Measurements from ENCODE around the gene TRMT10B. TPM values are rescaled to one million over a fixed set of nuclear protein-coding genes. Genes with fewer than 3 reads are reported as not detected.
"Not testable (repeated sequence)": the region's sequence is repeated elsewhere in the genome, so short reads cannot be mapped to it uniquely, and the experiment has no call there.

The TRMT10B gene
- total and polyA plus RNA-seq, 7 donors: 1.8 to 9.7 (median 6.0) TPM

DNA sequence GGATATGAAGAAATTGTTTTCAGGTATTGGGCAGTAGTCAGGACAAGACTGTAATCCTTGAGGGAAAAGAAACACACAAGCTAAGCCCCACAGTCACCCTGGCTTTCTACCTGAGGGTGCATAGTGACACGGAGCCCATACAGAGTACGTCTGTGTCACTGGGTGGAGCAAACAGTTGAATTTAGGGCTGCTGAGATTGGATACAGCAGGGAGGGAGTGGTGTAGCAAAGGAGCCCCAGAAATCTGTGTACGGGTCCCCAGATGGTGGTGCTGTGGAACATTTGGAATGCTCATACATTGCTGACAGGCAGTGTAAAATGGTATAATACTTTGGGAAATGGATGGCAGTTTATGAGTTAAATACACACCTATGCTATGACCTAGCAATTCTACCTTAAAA lies 5.1 kb downstream of the TRMT10B start:
- TF ChIP-seq, protein P1, sequence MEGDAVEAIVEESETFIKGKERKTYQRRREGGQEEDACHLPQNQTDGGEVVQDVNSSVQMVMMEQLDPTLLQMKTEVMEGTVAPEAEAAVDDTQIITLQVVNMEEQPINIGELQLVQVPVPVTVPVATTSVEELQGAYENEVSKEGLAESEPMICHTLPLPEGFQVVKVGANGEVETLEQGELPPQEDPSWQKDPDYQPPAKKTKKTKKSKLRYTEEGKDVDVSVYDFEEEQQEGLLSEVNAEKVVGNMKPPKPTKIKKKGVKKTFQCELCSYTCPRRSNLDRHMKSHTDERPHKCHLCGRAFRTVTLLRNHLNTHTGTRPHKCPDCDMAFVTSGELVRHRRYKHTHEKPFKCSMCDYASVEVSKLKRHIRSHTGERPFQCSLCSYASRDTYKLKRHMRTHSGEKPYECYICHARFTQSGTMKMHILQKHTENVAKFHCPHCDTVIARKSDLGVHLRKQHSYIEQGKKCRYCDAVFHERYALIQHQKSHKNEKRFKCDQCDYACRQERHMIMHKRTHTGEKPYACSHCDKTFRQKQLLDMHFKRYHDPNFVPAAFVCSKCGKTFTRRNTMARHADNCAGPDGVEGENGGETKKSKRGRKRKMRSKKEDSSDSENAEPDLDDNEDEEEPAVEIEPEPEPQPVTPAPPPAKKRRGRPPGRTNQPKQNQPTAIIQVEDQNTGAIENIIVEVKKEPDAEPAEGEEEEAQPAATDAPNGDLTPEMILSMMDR (IDR thresholded peaks at IDR 0.05): no peak
- TF ChIP-seq EP300 (IDR thresholded peaks at IDR 0.05) (no peak), POLR2A (IDR thresholded peaks at IDR 0.05) (no peak), POLR2AphosphoS5 (IDR thresholded peaks at IDR 0.05) (no peak)
- H3K27ac ChIP-seq: no peak overlapping the region
- H3K4me1 ChIP-seq: peaks cover 0 to 20% (median 7%) of the 10 kb centered on the region in 4 donors
- no peak for DNase-seq
- H3K27me3 ChIP-seq: no peaks in the 10 kb centered on the region
- intact Hi-C loops (cut with DNase I): loop anchor here (10.0 kb wide), 2 partner anchors 274 to 606 kb away; partner anchors contain the start of gene POLR1E
- H3K4me3 ChIP-seq: no peak overlapping the region
- WGBS, 2 donors: 91 to 92% methylated on average over 3 of the region's 3 CpGs
- H3K9me3 ChIP-seq: no peaks in the 10 kb centered on the region
- peaks cover 0 to 10% (median 0%) of the 10 kb centered on the region in 4 donors for H3K36me3 ChIP-seq

GRCh38 chr9:37760416-37761161 lies 7.0 kb downstream of the TRMT10B start:
- Histone ChIP-seq H3K36me3 (peaks cover 0 to 22% (median 0%) of the 10 kb centered on the region in 4 donors), H3K4me1 (peaks cover 0 to 10% (median 0%) of the 10 kb centered on the region in 4 donors), H3K9me3 (no peaks in the 10 kb centered on the region), H3K27ac (no peak overlapping the region), H3K4me3 (no peak overlapping the region), H3K27me3 (no peaks in the 10 kb centered on the region)
- no peak for DNase-seq
- TF ChIP-seq POLR2AphosphoS5 (IDR thresholded peaks at IDR 0.05): no peak
- TF ChIP-seq, protein P1 (IDR thresholded peaks at IDR 0.05): no peak
- TF ChIP-seq EP300 (IDR thresholded peaks at IDR 0.05): no peak
- no peak for TF ChIP-seq POLR2A (IDR thresholded peaks at IDR 0.05)
- intact Hi-C loops (cut with DNase I): no loop called here
- WGBS, 2 donors: 91 to 93% methylated on average over 7 of the region's 7 CpGs

DNA sequence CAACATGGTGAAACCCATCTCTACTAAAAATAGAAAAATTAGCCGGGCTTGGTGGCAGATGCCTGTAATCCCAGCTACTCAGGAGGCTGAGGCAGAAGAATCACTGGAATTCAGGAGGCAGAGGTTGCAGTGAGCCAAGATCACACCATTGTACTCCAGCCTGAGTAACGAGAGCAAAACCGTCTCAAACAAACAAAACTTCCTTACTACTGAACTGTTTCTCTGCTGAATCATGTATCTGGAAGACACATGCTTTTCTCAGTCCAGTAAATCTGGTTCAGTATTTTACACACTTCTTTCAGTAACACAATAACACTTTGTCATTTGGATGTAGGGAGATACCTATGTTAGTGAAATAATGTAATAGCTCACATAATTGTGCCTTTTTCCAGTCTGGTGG lies 7.9 kb downstream of the TRMT10B start:
- Histone ChIP-seq H3K36me3 (peaks cover 0 to 22% (median 0%) of the 10 kb centered on the region in 4 donors), H3K27ac (peak overlapping the region in 2 of 4 donors; percentile 5 to 10), H3K9me3 (no peaks in the 10 kb centered on the region), H3K27me3 (no peaks in the 10 kb centered on the region), H3K4me3 (no peak overlapping the region), H3K4me1 (peaks cover 0 to 10% (median 0%) of the 10 kb centered on the region in 4 donors)
- no peak for TF ChIP-seq POLR2A (IDR thresholded peaks at IDR 0.05)
- TF ChIP-seq POLR2AphosphoS5 (IDR thresholded peaks at IDR 0.05): no peak
- TF ChIP-seq EP300 (IDR thresholded peaks at IDR 0.05): no peak
- TF ChIP-seq, protein P1 (IDR thresholded peaks at IDR 0.05): no peak
- 80 to 81% methylated on average over 3 of the region's 3 CpGs for WGBS, 2 donors
- no peak for DNase-seq
- intact Hi-C loops (cut with DNase I): no loop called here

GRCh38 chr9:37765263-37765662 lies 11.7 kb downstream of the TRMT10B start:
- DNase-seq; H3K27me3 ChIP-seq; H3K4me3 ChIP-seq; intact Hi-C loops (cut with DNase I); H3K9me3 ChIP-seq; H3K27ac ChIP-seq: not testable (repeated sequence)
- 90 to 96% methylated on average over 6 of the region's 6 CpGs for WGBS, 2 donors
- Histone ChIP-seq H3K4me1 (peaks cover 0 to 10% (median 0%) of the 10 kb centered on the region in 4 donors), H3K36me3 (peaks cover 0 to 47% (median 2%) of the 10 kb centered on the region in 4 donors)

DNA sequence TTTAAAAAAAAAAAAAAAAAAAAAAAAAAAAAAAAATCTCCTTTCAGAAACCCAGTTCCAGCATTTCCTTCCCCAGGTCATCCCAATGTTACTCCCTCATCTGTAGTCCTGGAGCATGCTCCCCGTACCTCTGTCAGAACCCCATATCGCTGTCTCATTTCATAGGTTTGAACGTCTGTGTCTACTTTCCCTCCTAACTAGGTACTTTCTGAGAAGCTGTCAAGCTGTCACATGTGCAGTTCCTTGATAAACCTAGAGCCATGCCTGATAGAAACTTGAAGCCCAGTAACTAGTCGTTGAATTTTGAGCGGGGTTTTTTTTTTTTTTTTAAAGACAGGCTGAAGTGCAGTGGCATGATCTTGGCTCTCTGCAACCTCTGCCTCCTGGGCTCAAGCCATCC lies 15.7 kb downstream of the TRMT10B start:
- Histone ChIP-seq H3K4me1 (no peaks in the 10 kb centered on the region), H3K36me3 (peaks cover 0 to 74% (median 5%) of the 10 kb centered on the region in 4 donors), H3K27me3 (no peaks in the 10 kb centered on the region), H3K9me3 (no peaks in the 10 kb centered on the region), H3K4me3 (no peak overlapping the region), H3K27ac (no peak overlapping the region)
- WGBS, 2 donors: 93 to 96% methylated on average over 5 of the region's 5 CpGs
- intact Hi-C loops (cut with DNase I): no loop called here
- no peak for DNase-seq
- TF ChIP-seq, protein P1 (IDR thresholded peaks at IDR 0.05): no peak
- TF ChIP-seq EP300 (IDR thresholded peaks at IDR 0.05): no peak
- TF ChIP-seq POLR2AphosphoS5 (IDR thresholded peaks at IDR 0.05): no peak
- no peak for TF ChIP-seq POLR2A (IDR thresholded peaks at IDR 0.05)

Measured in sigmoid colon (tissue), 7 donors.